Mesenchymal stem cell (in vitro differentiated cells and primary cell): ENCODE data around the gene RASGRP1.
"Not testable (repeated sequence)": the region's sequence is repeated elsewhere in the genome, so short reads cannot be mapped to it uniquely, and the experiment has no call there.

Source experiments
- DNase-seq: peaks from one replicate; pipeline ENCODE4 v3.0.0-alpha.2; 2013
- H2AFZ ChIP-seq: one replicate; pipeline ENCODE4 v1.6.1; 2013; ENCODE audit warnings: low read depth, mild to moderate bottlenecking, control low read depth, inconsistent platforms, low read length, moderate library complexity
- H2AK5ac ChIP-seq: 2 replicates; pipeline ENCODE4 v1.6.1; 2013; ENCODE audit warnings: low read length, moderate library complexity, mild to moderate bottlenecking, inconsistent platforms; ENCODE audit not compliant: severe bottlenecking
- H2BK120ac ChIP-seq: one replicate; pipeline ENCODE4 v1.6.1; 2013; ENCODE audit warnings: low read depth, mild to moderate bottlenecking, inconsistent platforms, low read length, moderate library complexity
- H2BK12ac ChIP-seq, 2 experiments: one replicate each; pipeline ENCODE4 v1.6.1; 2013; ENCODE audit warnings: inconsistent platforms in 2 of 2, low read length in 2 of 2, mild to moderate bottlenecking in 2 of 2, moderate library complexity in 2 of 2, control low read depth in 1 of 2
- H2BK15ac ChIP-seq: one replicate; pipeline ENCODE4 v1.6.1; 2013; ENCODE audit warnings: mild to moderate bottlenecking, low read depth, inconsistent platforms; ENCODE audit not compliant: poor library complexity, severe bottlenecking
- H2BK5ac ChIP-seq: 2 replicates; pipeline ENCODE4 v1.6.1; 2013; ENCODE audit warnings: low read depth, mild to moderate bottlenecking, low read length, control low read depth, inconsistent platforms; ENCODE audit not compliant: poor library complexity, severe bottlenecking
- H3K14ac ChIP-seq, 2 experiments: one replicate each; pipeline ENCODE4 v1.6.1; 2013; ENCODE audit warnings: inconsistent platforms in 2 of 2, low read length in 2 of 2, control low read depth in 1 of 2, mild to moderate bottlenecking in 1 of 2, moderate library complexity in 1 of 2
- H3K18ac ChIP-seq, 2 experiments: one replicate each; pipeline ENCODE4 v1.6.1; 2013; ENCODE audit warnings: inconsistent platforms in 2 of 2, low read length in 2 of 2, control low read depth in 1 of 2, low read depth in 1 of 2, mild to moderate bottlenecking in 1 of 2
- H3K23ac ChIP-seq, 2 experiments: one replicate each; pipeline ENCODE4 v1.6.1; 2013; ENCODE audit warnings: inconsistent platforms in 2 of 2, low read length in 2 of 2, mild to moderate bottlenecking in 2 of 2, moderate library complexity in 2 of 2, control low read depth in 1 of 2
- H3K27ac ChIP-seq: 2 replicates; pipeline ENCODE4 v1.5.1; 2013; ENCODE audit warnings: mild to moderate bottlenecking, moderate library complexity, low read length, control low read depth, inconsistent platforms; ENCODE audit not compliant: poor library complexity, severe bottlenecking
- H3K27me3 ChIP-seq, 2 experiments: 2 replicates each; pipeline versions ENCODE4 v1.6.1 to v1.7.0; 2013; ENCODE audit warnings: low read length in 2 of 2, mild to moderate bottlenecking in 2 of 2, moderate library complexity in 2 of 2, control low read depth in 1 of 2, inconsistent platforms in 1 of 2; ENCODE audit not compliant: control insufficient read depth in 1 of 2, insufficient read depth in 1 of 2
- H3K36me3 ChIP-seq, 2 experiments: 2 replicates each; pipeline versions ENCODE4 v1.6.1 to v1.7.0; 2013; ENCODE audit warnings: low read length in 2 of 2, control low read depth in 1 of 2, inconsistent platforms in 1 of 2, low read depth in 1 of 2, mild to moderate bottlenecking in 1 of 2; ENCODE audit not compliant: insufficient read depth in 2 of 2, control insufficient read depth in 1 of 2
- H3K4ac ChIP-seq, 2 experiments: one replicate each; pipeline ENCODE4 v1.6.1; 2013; ENCODE audit warnings: inconsistent platforms in 2 of 2, low read length in 2 of 2, mild to moderate bottlenecking in 2 of 2, moderate library complexity in 2 of 2, control low read depth in 1 of 2, low read depth in 1 of 2
- H3K4me1 ChIP-seq: 2 replicates; pipeline ENCODE4 v1.6.1; 2013; ENCODE audit warnings: low read depth, low read length, control low read depth; ENCODE audit not compliant: control insufficient read depth, insufficient read depth
- H3K4me2 ChIP-seq: 2 replicates; pipeline ENCODE4 v1.6.1; 2013; ENCODE audit warnings: low read length, mild to moderate bottlenecking, inconsistent platforms; ENCODE audit not compliant: poor library complexity, severe bottlenecking
- H3K4me3 ChIP-seq, 2 experiments: 2 replicates each; pipeline versions ENCODE4 v1.5.1 to v1.7.0; 2013; ENCODE audit warnings: low read length in 2 of 2, mild to moderate bottlenecking in 2 of 2, control low read depth in 1 of 2, low read depth in 1 of 2; ENCODE audit not compliant: insufficient read depth in 1 of 2
- H3K79me1 ChIP-seq: replicated peaks from 2 replicates; pipeline ENCODE4 v1.6.1; 2013; ENCODE audit warnings: mild to moderate bottlenecking, control low read depth, low read length, inconsistent platforms; ENCODE audit not compliant: poor library complexity, severe bottlenecking
- H3K9ac ChIP-seq: 2 replicates; pipeline ENCODE4 v1.7.0; 2013; ENCODE audit warnings: mild to moderate bottlenecking, low read length, moderate library complexity
- H3K9me3 ChIP-seq: 2 replicates; pipeline ENCODE4 v1.7.0; 2013; ENCODE audit warnings: mild to moderate bottlenecking, low read length; ENCODE audit not compliant: control insufficient read depth
- H4K8ac ChIP-seq: one replicate; pipeline ENCODE4 v1.6.1; 2013; ENCODE audit warnings: inconsistent platforms, mild to moderate bottlenecking, low read length, moderate library complexity
- H4K91ac ChIP-seq: one replicate; pipeline ENCODE4 v1.6.1; 2013; ENCODE audit warnings: mild to moderate bottlenecking, low read length, inconsistent platforms
- WGBS: methylation state at CpG from one replicate; pipeline ENCODE4 v1.1.7; 2013; ENCODE audit warnings: mixed read lengths; 5-methylcytosine and 5-hydroxymethylcytosine counted together

RASGRP1 gene

DNA sequence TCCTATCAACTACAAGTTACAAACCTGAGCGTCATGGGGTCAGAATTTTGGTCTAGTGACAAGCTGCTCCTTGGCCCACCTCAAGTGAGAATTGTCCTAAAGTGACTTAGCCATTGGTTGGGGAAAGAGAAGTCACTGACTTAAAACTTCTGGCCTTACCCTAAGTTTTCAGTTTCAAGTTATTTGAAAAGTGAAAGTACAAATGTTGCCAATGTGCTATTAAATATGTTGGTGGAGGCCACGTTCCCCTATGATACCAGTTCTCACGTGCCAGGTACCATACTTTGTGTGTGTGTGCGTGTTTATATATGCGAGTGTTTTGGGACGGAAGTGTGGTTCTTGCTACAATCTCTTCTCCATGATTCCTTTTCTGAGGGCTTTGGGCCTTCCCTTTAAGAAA is 22.6 kb upstream of the RASGRP1 start:
- Histone ChIP-seq H3K36me3 (no peaks in the 10 kb centered on the region), H3K4me3 (no peak overlapping the region), H2AFZ (no peak overlapping the region), H4K8ac (no peak overlapping the region), H3K18ac (no peak overlapping the region), H3K14ac (no peak overlapping the region), H3K23ac (no peak overlapping the region), H3K27ac (no peak overlapping the region), H3K4ac (no peak overlapping the region), H2BK15ac (no peak overlapping the region), H2AK5ac (no peak overlapping the region), H3K9me3 (no peaks in the 10 kb centered on the region), H2BK120ac (no peak overlapping the region), H3K79me1 (no peaks in the 10 kb centered on the region), H2BK5ac (no peak overlapping the region), H4K91ac (no peak overlapping the region), H3K4me2 (no peak overlapping the region), H3K4me1 (no peaks in the 10 kb centered on the region), H3K9ac (no peak overlapping the region), H3K27me3 (peaks cover 5 to 45% of the 10 kb centered on the region in 2 experiments), H2BK12ac (no peak overlapping the region)
- WGBS, result 80% methylated on average over 4 of the region's 6 CpGs
- no peak for DNase-seq

DNA sequence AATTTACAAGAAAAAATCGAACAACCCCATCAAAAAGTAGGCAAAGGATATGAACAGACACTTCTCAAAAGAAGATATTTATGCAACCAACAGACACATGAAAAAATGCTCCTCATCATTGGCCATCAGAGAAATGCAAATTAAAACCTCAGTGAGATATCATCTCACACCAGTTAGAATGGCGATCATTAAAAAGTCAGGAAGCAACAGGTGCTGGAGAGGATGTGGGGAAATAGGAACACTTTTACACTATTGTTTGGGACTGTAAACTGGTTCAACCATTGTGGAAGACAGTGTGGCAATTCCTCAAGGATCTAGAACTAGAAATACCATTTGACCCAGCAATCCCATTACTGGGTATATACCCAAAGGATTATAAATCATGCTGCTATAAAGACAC is 21.4 kb upstream of the RASGRP1 start:
- H2BK15ac ChIP-seq, H2AK5ac ChIP-seq, H2BK12ac ChIP-seq, H3K27ac ChIP-seq, DNase-seq, H3K36me3 ChIP-seq, H2BK120ac ChIP-seq, H2BK5ac ChIP-seq, H3K79me1 ChIP-seq, H3K18ac ChIP-seq, H3K4me2 ChIP-seq, H3K14ac ChIP-seq, H3K9ac ChIP-seq, H4K91ac ChIP-seq, H3K4me1 ChIP-seq, H3K4me3 ChIP-seq, H2AFZ ChIP-seq, H3K9me3 ChIP-seq, H3K4ac ChIP-seq, H4K8ac ChIP-seq, H3K23ac ChIP-seq: not testable (repeated sequence)
- 80% methylated on average over 1 of the region's 2 CpGs for WGBS
- peaks cover 0 to 37% of the 10 kb centered on the region in 2 experiments for H3K27me3 ChIP-seq

DNA sequence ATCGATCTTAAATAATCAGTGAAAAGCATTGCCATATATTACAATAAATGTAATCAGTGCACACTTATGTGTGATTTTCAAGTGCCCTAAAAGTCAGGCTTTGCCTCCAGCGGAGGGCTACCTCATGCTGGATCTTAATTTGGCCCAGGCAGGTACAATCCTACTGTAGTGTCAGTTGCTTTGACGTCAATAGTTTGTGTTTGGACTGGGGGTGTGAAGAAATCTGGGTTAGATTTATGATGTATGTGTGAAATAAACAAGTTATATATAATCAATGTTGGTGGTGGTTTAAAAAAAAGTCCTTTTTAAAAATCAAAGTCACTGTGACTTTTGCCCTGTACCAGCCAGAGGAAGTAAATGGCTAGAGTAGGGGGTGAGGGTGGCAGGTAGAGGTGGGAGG is 14.0 kb upstream of the RASGRP1 start:
- Histone ChIP-seq H2BK5ac (no peak overlapping the region), H4K91ac (no peak overlapping the region), H2AFZ (no peak overlapping the region), H3K4me3 (no peak overlapping the region), H2AK5ac (no peak overlapping the region), H4K8ac (no peak overlapping the region), H3K18ac (no peak overlapping the region), H3K27ac (no peak overlapping the region), H3K79me1 (no peaks in the 10 kb centered on the region), H2BK15ac (no peak overlapping the region), H3K4me1 (no peaks in the 10 kb centered on the region), H2BK120ac (no peak overlapping the region), H2BK12ac (no peak overlapping the region), H3K36me3 (no peaks in the 10 kb centered on the region), H3K23ac (no peak overlapping the region), H3K4me2 (no peak overlapping the region), H3K4ac (no peak overlapping the region), H3K27me3 (peaks cover 20 to 60% of the 10 kb centered on the region in 2 experiments), H3K9ac (no peak overlapping the region), H3K14ac (no peak overlapping the region), H3K9me3 (peaks cover 4% of the 10 kb centered on the region)
- 90% methylated on average over 3 of the region's 3 CpGs for WGBS
- DNase-seq, result no peak

DNA sequence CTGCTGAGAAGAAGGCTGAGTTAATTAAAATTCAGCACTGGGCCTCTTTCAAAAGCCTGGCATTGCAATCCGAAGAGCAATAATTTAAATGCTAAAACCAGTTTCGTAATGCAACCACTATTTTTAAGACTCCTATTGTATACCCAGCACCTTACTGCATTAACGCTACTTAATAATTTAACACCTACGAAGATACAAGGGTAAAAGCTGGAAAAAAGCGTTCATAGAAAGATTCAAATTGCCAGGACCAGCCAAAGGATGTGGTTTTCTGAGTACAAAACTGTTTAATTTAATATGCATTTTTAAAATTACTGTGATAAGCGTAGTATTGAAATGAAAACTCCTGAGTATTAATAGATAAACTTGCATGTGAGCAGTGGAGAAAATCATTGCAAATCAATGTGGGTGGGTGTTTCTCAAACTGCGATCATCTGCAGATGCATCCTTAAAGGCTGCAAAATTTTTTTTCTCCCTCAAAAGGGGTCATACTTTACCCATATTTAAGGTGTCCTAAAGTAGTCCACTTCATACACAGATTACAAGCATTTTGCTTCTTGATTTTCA is 12.9 kb upstream of the RASGRP1 start:
- WGBS, result 87% methylated on average over 7 of the region's 7 CpGs
- Histone ChIP-seq H3K36me3 (no peaks in the 10 kb centered on the region), H3K4ac (no peak overlapping the region), H4K8ac (no peak overlapping the region), H4K91ac (no peak overlapping the region), H2BK120ac (no peak overlapping the region), H2BK12ac (no peak overlapping the region), H2BK15ac (no peak overlapping the region), H3K23ac (no peak overlapping the region), H3K14ac (no peak overlapping the region), H2BK5ac (no peak overlapping the region), H2AFZ (no peak overlapping the region), H3K27ac (no peak overlapping the region), H3K4me1 (no peaks in the 10 kb centered on the region), H3K9me3 (peaks cover 4% of the 10 kb centered on the region), H3K9ac (no peak overlapping the region), H3K79me1 (no peaks in the 10 kb centered on the region), H3K18ac (no peak overlapping the region), H3K4me3 (no peak overlapping the region), H2AK5ac (no peak overlapping the region), H3K27me3 (peaks cover 25 to 65% of the 10 kb centered on the region in 2 experiments), H3K4me2 (no peak overlapping the region)
- no peak for DNase-seq
